ENCODE data around the gene NUP98.

Gene NUP98

GRCh38 chr11:3684819-3685172 is 112.6 kb downstream of the NUP98 start:
- no peak overlapping the region for H3K27ac ChIP-seq (ENCODE audit: insufficient read depth in 1 of 2, low read depth in 1 of 2, low read length in 2 of 2, poor library complexity in 1 of 2, severe bottlenecking in 2 of 2)
- CTCF ChIA-PET = interaction anchor here (1.6 kb wide), 1 partner anchor 26 kb away, joined by 4 read pairs; no protein-coding TSS in a partner anchor
- peaks cover 34 to 87% (median 57%) of the 10 kb centered on the region in 4 experiments for H3K36me3 ChIP-seq (ENCODE audit: control insufficient read depth in 4 of 4, insufficient read depth in 4 of 4, low read length in 3 of 4)
- WGBS (ENCODE audit: insufficient coverage) = 100% methylated on average over 2 of the region's 2 CpGs
- no peak overlapping the region for H3K4me3 ChIP-seq (ENCODE audit: control insufficient read depth in 1 of 7, extremely low read depth in 1 of 7, insufficient read depth in 4 of 7, low read depth in 2 of 7, low read length in 6 of 7)
- H3K27me3 ChIP-seq (replicated peaks in 2 of 5; ENCODE audit: control insufficient read depth in 4 of 5, insufficient read depth in 5 of 5, low read length in 4 of 5) = no peaks in the 10 kb centered on the region
- H3K9me3 ChIP-seq (ENCODE audit: control extremely low read depth in 1 of 5, control insufficient read depth in 4 of 5, insufficient read depth in 2 of 5, low read depth in 1 of 5, low read length in 4 of 5) = no peaks in the 10 kb centered on the region
- POLR2A ChIA-PET = no interaction called here
- peak in 1 of 3 donors; percentile 4 for DNase-seq
- no peaks in the 10 kb centered on the region for H3K4me1 ChIP-seq (ENCODE audit: control extremely low read depth in 1 of 4, control insufficient read depth in 4 of 4, insufficient read depth in 4 of 4, low read length in 3 of 4)

- CTCF ChIA-PET = interaction anchor here (1.6 kb wide), 1 partner anchor 26 kb away, joined by 4 read pairs; no protein-coding TSS in a partner anchor
- Histone ChIP-seq H3K4me3 (ENCODE audit: control insufficient read depth in 1 of 7, extremely low read depth in 1 of 7, insufficient read depth in 4 of 7, low read depth in 2 of 7, low read length in 6 of 7) (no peak overlapping the region), H3K27ac (ENCODE audit: insufficient read depth in 1 of 2, low read depth in 1 of 2, low read length in 2 of 2, poor library complexity in 1 of 2, severe bottlenecking in 2 of 2) (no peak overlapping the region), H3K36me3 (ENCODE audit: control insufficient read depth in 4 of 4, insufficient read depth in 4 of 4, low read length in 3 of 4) (peaks cover 37 to 88% (median 59%) of the 10 kb centered on the region in 4 experiments), H3K9me3 (ENCODE audit: control extremely low read depth in 1 of 5, control insufficient read depth in 4 of 5, insufficient read depth in 2 of 5, low read depth in 1 of 5, low read length in 4 of 5) (no peaks in the 10 kb centered on the region), H3K4me1 (ENCODE audit: control extremely low read depth in 1 of 4, control insufficient read depth in 4 of 4, insufficient read depth in 4 of 4, low read length in 3 of 4) (no peaks in the 10 kb centered on the region), H3K27me3 (replicated peaks in 2 of 5; ENCODE audit: control insufficient read depth in 4 of 5, insufficient read depth in 5 of 5, low read length in 4 of 5) (no peaks in the 10 kb centered on the region)
- no peak for DNase-seq
- WGBS (ENCODE audit: insufficient coverage) = 100% methylated on average over 4 of the region's 12 CpGs
- POLR2A ChIA-PET = no interaction called here
Observed at GRCh38 chr11:3684129-3684818, 113.1 kb downstream of the NUP98 start.

GRCh38 chr11:3683039-3683438 is 114.3 kb downstream of the NUP98 start:
- Histone ChIP-seq H3K4me3 (ENCODE audit: control insufficient read depth in 1 of 7, extremely low read depth in 1 of 7, insufficient read depth in 4 of 7, low read depth in 2 of 7, low read length in 6 of 7) (no peak overlapping the region), H3K27me3 (replicated peaks in 2 of 5; ENCODE audit: control insufficient read depth in 4 of 5, insufficient read depth in 5 of 5, low read length in 4 of 5) (no peaks in the 10 kb centered on the region), H3K27ac (ENCODE audit: insufficient read depth in 1 of 2, low read depth in 1 of 2, low read length in 2 of 2, poor library complexity in 1 of 2, severe bottlenecking in 2 of 2) (no peak overlapping the region), H3K9me3 (ENCODE audit: control extremely low read depth in 1 of 5, control insufficient read depth in 4 of 5, insufficient read depth in 2 of 5, low read depth in 1 of 5, low read length in 4 of 5) (no peaks in the 10 kb centered on the region), H3K36me3 (ENCODE audit: control insufficient read depth in 4 of 4, insufficient read depth in 4 of 4, low read length in 3 of 4) (peaks cover 43 to 96% (median 67%) of the 10 kb centered on the region in 4 experiments), H3K4me1 (ENCODE audit: control extremely low read depth in 1 of 4, control insufficient read depth in 4 of 4, insufficient read depth in 4 of 4, low read length in 3 of 4) (no peaks in the 10 kb centered on the region)
- CTCF ChIA-PET = interaction anchor here (0.6 to 1.6 kb wide), 2 partner anchors 28 to 51 kb away, joined by 3 to 4 read pairs; no protein-coding TSS in a partner anchor
- POLR2A ChIA-PET = no interaction called here
- 94% methylated on average over 8 of the region's 9 CpGs for WGBS (ENCODE audit: insufficient coverage)
- DNase-seq = no peak

- no peak for DNase-seq
- Histone ChIP-seq H3K4me1 (ENCODE audit: control extremely low read depth in 1 of 4, control insufficient read depth in 4 of 4, insufficient read depth in 4 of 4, low read length in 3 of 4) (no peaks in the 10 kb centered on the region), H3K27ac (ENCODE audit: insufficient read depth in 1 of 2, low read depth in 1 of 2, low read length in 2 of 2, poor library complexity in 1 of 2, severe bottlenecking in 2 of 2) (no peak overlapping the region), H3K27me3 (replicated peaks in 2 of 5; ENCODE audit: control insufficient read depth in 4 of 5, insufficient read depth in 5 of 5, low read length in 4 of 5) (no peaks in the 10 kb centered on the region), H3K4me3 (ENCODE audit: control insufficient read depth in 1 of 7, extremely low read depth in 1 of 7, insufficient read depth in 4 of 7, low read depth in 2 of 7, low read length in 6 of 7) (no peak overlapping the region), H3K36me3 (ENCODE audit: control insufficient read depth in 4 of 4, insufficient read depth in 4 of 4, low read length in 3 of 4) (peaks cover 48 to 95% (median 74%) of the 10 kb centered on the region in 4 experiments), H3K9me3 (ENCODE audit: control extremely low read depth in 1 of 5, control insufficient read depth in 4 of 5, insufficient read depth in 2 of 5, low read depth in 1 of 5, low read length in 4 of 5) (no peaks in the 10 kb centered on the region)
- 100% methylated on average over 2 of the region's 3 CpGs for WGBS (ENCODE audit: insufficient coverage)
- POLR2A ChIA-PET = no interaction called here
- CTCF ChIA-PET = no interaction called here
Observed at GRCh38 chr11:3679077-3679476, 118.3 kb downstream of the NUP98 start.

GRCh38 chr11:3675971-3676370 is 121.4 kb downstream of the NUP98 start:
- ChIA-PET POLR2A (interaction anchor here (1.1 kb wide), 1 partner anchor 158 kb away, joined by 3 read pairs; no protein-coding TSS in a partner anchor), CTCF (no interaction called here)
- no peak for DNase-seq
- no peak overlapping the region for H3K27ac ChIP-seq (ENCODE audit: insufficient read depth in 1 of 2, low read depth in 1 of 2, low read length in 2 of 2, poor library complexity in 1 of 2, severe bottlenecking in 2 of 2)
- H3K36me3 ChIP-seq (ENCODE audit: control insufficient read depth in 4 of 4, insufficient read depth in 4 of 4, low read length in 3 of 4) = peaks cover 43 to 95% (median 80%) of the 10 kb centered on the region in 4 experiments
- H3K4me1 ChIP-seq (ENCODE audit: control extremely low read depth in 1 of 4, control insufficient read depth in 4 of 4, insufficient read depth in 4 of 4, low read length in 3 of 4) = no peaks in the 10 kb centered on the region
- WGBS (ENCODE audit: insufficient coverage) = 96% methylated on average over 11 of the region's 11 CpGs
- H3K9me3 ChIP-seq (ENCODE audit: control extremely low read depth in 1 of 5, control insufficient read depth in 4 of 5, insufficient read depth in 2 of 5, low read depth in 1 of 5, low read length in 4 of 5) = no peaks in the 10 kb centered on the region
- no peaks in the 10 kb centered on the region for H3K27me3 ChIP-seq (replicated peaks in 2 of 5; ENCODE audit: control insufficient read depth in 4 of 5, insufficient read depth in 5 of 5, low read length in 4 of 5)
- H3K4me3 ChIP-seq (ENCODE audit: control insufficient read depth in 1 of 7, extremely low read depth in 1 of 7, insufficient read depth in 4 of 7, low read depth in 2 of 7, low read length in 6 of 7) = no peak overlapping the region

GRCh38 chr11:3674189-3674588 is 123.2 kb downstream of the NUP98 start:
- Histone ChIP-seq H3K4me1 (ENCODE audit: control extremely low read depth in 1 of 4, control insufficient read depth in 4 of 4, insufficient read depth in 4 of 4, low read length in 3 of 4) (no peaks in the 10 kb centered on the region), H3K27me3 (replicated peaks in 2 of 5; ENCODE audit: control insufficient read depth in 4 of 5, insufficient read depth in 5 of 5, low read length in 4 of 5) (no peaks in the 10 kb centered on the region), H3K4me3 (ENCODE audit: control insufficient read depth in 1 of 7, extremely low read depth in 1 of 7, insufficient read depth in 4 of 7, low read depth in 2 of 7, low read length in 6 of 7) (no peak overlapping the region), H3K27ac (ENCODE audit: insufficient read depth in 1 of 2, low read depth in 1 of 2, low read length in 2 of 2, poor library complexity in 1 of 2, severe bottlenecking in 2 of 2) (no peak overlapping the region), H3K9me3 (ENCODE audit: control extremely low read depth in 1 of 5, control insufficient read depth in 4 of 5, insufficient read depth in 2 of 5, low read depth in 1 of 5, low read length in 4 of 5) (no peaks in the 10 kb centered on the region), H3K36me3 (ENCODE audit: control insufficient read depth in 4 of 4, insufficient read depth in 4 of 4, low read length in 3 of 4) (peaks cover 29 to 92% (median 76%) of the 10 kb centered on the region in 4 experiments)
- no peak for DNase-seq
- 83% methylated on average over 1 of the region's 1 CpG for WGBS (ENCODE audit: insufficient coverage)
- ChIA-PET POLR2A (no interaction called here), CTCF (interaction anchor here (1.2 kb wide), 1 partner anchor 14 kb away, joined by 3 read pairs; no protein-coding TSS in a partner anchor)

GRCh38 chr11:3671334-3672254 is 125.8 kb downstream of the NUP98 start, which contains the start of gene CHRNA10:
TSS of gene CHRNA10 (minus strand) at chr11:3671384. CDS start at chr11:3671312, 72 bp downstream.
- Histone ChIP-seq H3K36me3 (ENCODE audit: control insufficient read depth in 4 of 4, insufficient read depth in 4 of 4, low read length in 3 of 4) (peaks cover 16 to 88% (median 71%) of the 10 kb centered on the region in 4 experiments), H3K27ac (ENCODE audit: insufficient read depth in 1 of 2, low read depth in 1 of 2, low read length in 2 of 2, poor library complexity in 1 of 2, severe bottlenecking in 2 of 2) (no peak within 1 kb of the TSS), H3K4me1 (ENCODE audit: control extremely low read depth in 1 of 4, control insufficient read depth in 4 of 4, insufficient read depth in 4 of 4, low read length in 3 of 4) (no peaks in the 10 kb centered on the region), H3K4me3 (ENCODE audit: control insufficient read depth in 1 of 7, extremely low read depth in 1 of 7, insufficient read depth in 4 of 7, low read depth in 2 of 7, low read length in 6 of 7) (no peak within 1 kb of the TSS), H3K27me3 (replicated peaks in 2 of 5; ENCODE audit: control insufficient read depth in 4 of 5, insufficient read depth in 5 of 5, low read length in 4 of 5) (no peaks in the 10 kb centered on the region), H3K9me3 (ENCODE audit: control extremely low read depth in 1 of 5, control insufficient read depth in 4 of 5, insufficient read depth in 2 of 5, low read depth in 1 of 5, low read length in 4 of 5) (no peaks in the 10 kb centered on the region)
- CTCF ChIA-PET = no interaction called here
- WGBS (ENCODE audit: insufficient coverage) = 96% methylated on average over 6 of the region's 9 CpGs
- no peak for DNase-seq
- POLR2A ChIA-PET = no interaction called here
